ENCODE data around the gene GLRA3. TPM values are rescaled to one million over a fixed set of nuclear protein-coding genes. Genes with fewer than 3 reads are reported as not detected.
A peak's percentile ranks its signal among the peaks of the same experiment; 100 is the strongest.
"Not testable (repeated sequence)": the region's sequence is repeated elsewhere in the genome, so short reads cannot be mapped to it uniquely, and the experiment has no call there.

GLRA3 gene
- total and polyA plus RNA-seq, 8 donors = 0.03 to 0.11 (median 0.04) TPM; not detected in 3

DNA sequence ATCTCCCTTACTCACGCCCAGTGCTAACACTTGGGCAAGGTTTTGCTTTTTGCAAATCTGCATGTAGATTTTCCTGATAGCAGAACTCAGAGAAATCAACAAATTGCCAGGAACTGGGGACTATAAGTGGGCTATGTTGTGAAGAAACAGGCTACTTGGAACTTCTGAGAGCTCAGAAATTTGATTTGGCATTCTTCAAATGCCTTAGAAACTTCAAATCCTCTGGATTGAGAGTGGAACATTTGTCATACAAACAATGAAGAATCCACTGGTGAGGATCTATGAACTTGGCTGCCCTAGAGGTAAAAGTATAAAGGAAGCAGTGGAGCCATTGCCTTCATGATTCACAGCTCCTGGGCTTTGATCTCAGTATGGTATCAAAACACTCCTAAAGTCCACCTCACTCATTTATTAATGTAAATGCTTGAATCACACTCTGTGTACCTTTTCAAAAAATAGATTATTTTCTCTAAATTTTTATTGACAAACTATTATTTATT, 126.0 kb downstream of the GLRA3 start:
- H3K27ac ChIP-seq = no peak overlapping the region
- no peak for DNase-seq
- no peaks in the 10 kb centered on the region for H3K27me3 ChIP-seq
- no peak overlapping the region for H3K4me3 ChIP-seq
- no peak for ATAC-seq
- H3K36me3 ChIP-seq = no peaks in the 10 kb centered on the region
- H3K9me3 ChIP-seq = no peaks in the 10 kb centered on the region
- intact Hi-C loops (cut with DNase I) = no loop called here
- TF ChIP-seq CTCF (IDR thresholded peaks at IDR 0.05) = no peak
- H3K4me1 ChIP-seq = no peaks in the 10 kb centered on the region

DNA sequence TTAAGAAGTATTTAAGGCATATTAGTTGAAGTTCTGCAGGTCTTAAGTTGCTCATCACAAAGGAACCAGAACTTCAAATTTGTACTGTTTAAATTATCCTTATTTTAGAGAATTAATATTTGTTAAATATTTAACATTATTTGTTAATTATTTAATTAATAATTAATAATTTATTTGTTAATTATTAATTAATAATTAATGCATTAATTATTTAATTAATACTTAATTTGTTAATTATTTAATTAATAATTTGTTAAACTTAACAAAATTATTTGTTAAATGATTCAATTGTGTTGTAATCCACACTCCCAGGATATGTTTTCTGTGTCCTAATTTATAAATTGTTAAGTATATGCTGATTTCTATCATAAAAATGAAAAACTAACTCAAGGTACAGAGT, 129.4 kb downstream of the GLRA3 start:
- ATAC-seq (no peak), DNase-seq (no peak)
- peaks cover 0 to 4% of the 10 kb centered on the region in 2 donors for H3K4me1 ChIP-seq
- no peaks in the 10 kb centered on the region for H3K36me3 ChIP-seq
- no peak overlapping the region for H3K4me3 ChIP-seq
- intact Hi-C loops (cut with DNase I) = no loop called here
- H3K27me3 ChIP-seq = no peaks in the 10 kb centered on the region
- TF ChIP-seq CTCF (IDR thresholded peaks at IDR 0.05) = no peak
- no peak overlapping the region for H3K27ac ChIP-seq
- no peaks in the 10 kb centered on the region for H3K9me3 ChIP-seq

DNA sequence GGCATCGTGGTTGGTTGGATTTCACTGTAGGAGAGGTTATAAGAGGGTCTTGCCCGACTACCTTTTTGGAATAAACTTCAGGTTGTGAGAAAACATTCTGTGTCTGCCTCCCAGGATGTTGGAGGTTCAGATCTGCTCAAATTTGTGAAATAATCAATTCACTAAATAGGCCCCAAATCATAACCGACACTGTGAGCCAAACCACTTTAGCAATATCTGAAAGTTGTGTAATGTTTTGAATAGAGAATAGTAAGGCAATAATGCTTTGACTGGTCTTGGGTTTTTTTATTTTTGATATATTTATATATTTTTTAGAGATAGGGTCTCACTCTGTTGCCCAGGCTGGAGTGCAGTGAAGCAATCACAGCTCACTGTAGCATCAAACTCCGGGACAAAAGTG, 131.2 kb downstream of the GLRA3 start:
- no peak overlapping the region for H3K4me3 ChIP-seq
- DNase-seq = no peak
- no peak for TF ChIP-seq CTCF (IDR thresholded peaks at IDR 0.05)
- H3K9me3 ChIP-seq = no peaks in the 10 kb centered on the region
- no peak for ATAC-seq
- intact Hi-C loops (cut with DNase I) = no loop called here
- H3K36me3 ChIP-seq = no peaks in the 10 kb centered on the region
- H3K27me3 ChIP-seq = no peaks in the 10 kb centered on the region
- no peak overlapping the region for H3K27ac ChIP-seq
- H3K4me1 ChIP-seq = peaks cover 0 to 4% of the 10 kb centered on the region in 2 donors

DNA sequence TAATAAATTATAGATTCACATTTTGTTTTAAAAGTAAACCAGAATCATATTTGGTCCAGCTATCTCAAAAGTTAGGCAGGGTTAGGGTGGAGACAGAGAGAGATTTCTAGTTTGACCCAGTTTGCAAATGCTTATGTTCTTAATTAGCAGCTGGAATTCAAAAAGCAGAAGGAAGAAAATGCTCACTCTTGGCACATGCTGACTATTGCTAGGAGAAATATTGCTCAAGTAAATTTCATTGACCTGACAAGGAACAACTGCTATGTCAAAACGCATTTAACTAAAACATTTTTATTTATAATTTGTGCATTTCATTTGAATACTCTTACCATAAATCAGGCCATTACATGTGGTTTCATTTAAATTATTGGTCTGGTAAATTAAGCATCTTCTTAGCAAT, 131.8 kb downstream of the GLRA3 start:
- H3K9me3 ChIP-seq = no peaks in the 10 kb centered on the region
- intact Hi-C loops (cut with DNase I) = no loop called here
- H3K36me3 ChIP-seq = no peaks in the 10 kb centered on the region
- H3K4me3 ChIP-seq = no peak overlapping the region
- no peak for TF ChIP-seq CTCF (IDR thresholded peaks at IDR 0.05)
- H3K27me3 ChIP-seq = no peaks in the 10 kb centered on the region
- H3K4me1 ChIP-seq = peaks cover 0 to 4% of the 10 kb centered on the region in 2 donors
- H3K27ac ChIP-seq = no peak overlapping the region
- peak; percentile 53 for ATAC-seq
- peak in 2 of 4 donors; percentile 34 to 52 for DNase-seq

- Histone ChIP-seq H3K27me3 (no peaks in the 10 kb centered on the region), H3K36me3 (no peaks in the 10 kb centered on the region), H3K4me3 (no peak overlapping the region), H3K27ac (no peak overlapping the region), H3K9me3 (no peaks in the 10 kb centered on the region), H3K4me1 (peaks cover 0 to 4% of the 10 kb centered on the region in 2 donors)
- no peak for TF ChIP-seq CTCF (IDR thresholded peaks at IDR 0.05)
- ATAC-seq (no peak), DNase-seq (no peak)
- intact Hi-C loops (cut with DNase I) = no loop called here
Measured at GRCh38 chr4:174696657-174697056, 132.4 kb downstream of the GLRA3 start.

- intact Hi-C loops (cut with DNase I); H3K4me1 ChIP-seq; ATAC-seq; H3K4me3 ChIP-seq; H3K27ac ChIP-seq; H3K27me3 ChIP-seq; H3K36me3 ChIP-seq: not testable (repeated sequence)
- DNase-seq = peak in 1 of 4 donors; percentile 74
- peaks cover 0 to 23% of the 10 kb centered on the region in 2 donors for H3K9me3 ChIP-seq
Measured at GRCh38 chr4:174691876-174692275, 137.2 kb downstream of the GLRA3 start.
